GM18861 (cell line): Measurements from ENCODE around the gene MAP3K7CL.
"Not testable (repeated sequence)": the region's sequence is repeated elsewhere in the genome, so short reads cannot be mapped to it uniquely, and the experiment has no call there.

Experiments used
- ATAC-seq: cut with Tn5 transposase; IDR thresholded peaks from one replicate; pipeline ENCODE4 v1.9.1; 2021; ENCODE audit not compliant: unreplicated experiment

The MAP3K7CL gene

GRCh38 chr21:29133241-29133640 lies 2.8 kb downstream of the MAP3K7CL start:
- no peak for ATAC-seq

GRCh38 chr21:29133796-29134195 lies 3.4 kb downstream of the MAP3K7CL start:
- ATAC-seq = no peak

- ATAC-seq = no peak
Measured at GRCh38 chr21:29135481-29135880, 5.0 kb downstream of the MAP3K7CL start.

GRCh38 chr21:29136033-29136432 lies 5.6 kb downstream of the MAP3K7CL start:
- no peak for ATAC-seq

- no peak for ATAC-seq
Measured at GRCh38 chr21:29144736-29145353, 14.4 kb downstream of the MAP3K7CL start.

GRCh38 chr21:29145354-29145782 lies 14.9 kb downstream of the MAP3K7CL start:
- ATAC-seq = no peak

- ATAC-seq = no peak
Measured at GRCh38 chr21:29145852-29146453, 15.5 kb downstream of the MAP3K7CL start.

GRCh38 chr21:29146726-29147125 lies 16.3 kb downstream of the MAP3K7CL start:
- no peak for ATAC-seq

GRCh38 chr21:29148530-29148929 lies 18.1 kb downstream of the MAP3K7CL start:
- ATAC-seq = peak; percentile 57

GRCh38 chr21:29149808-29150425 lies 19.5 kb downstream of the MAP3K7CL start:
- no peak for ATAC-seq

- no peak for ATAC-seq
Measured at GRCh38 chr21:29151931-29152330, 21.5 kb downstream of the MAP3K7CL start.

- ATAC-seq = no peak
Measured at GRCh38 chr21:29152916-29153315, 22.5 kb downstream of the MAP3K7CL start.

GRCh38 chr21:29154270-29154669 lies 23.8 kb downstream of the MAP3K7CL start:
- no peak for ATAC-seq

GRCh38 chr21:29155118-29155932 lies 24.9 kb downstream of the MAP3K7CL start:
- no peak for ATAC-seq

- ATAC-seq = no peak
Measured at GRCh38 chr21:29155933-29156260, 25.5 kb downstream of the MAP3K7CL start.

- ATAC-seq = no peak
Measured at GRCh38 chr21:29157080-29157479, 26.6 kb downstream of the MAP3K7CL start.

GRCh38 chr21:29159842-29160241 lies 29.4 kb downstream of the MAP3K7CL start:
- no peak for ATAC-seq

GRCh38 chr21:29162825-29163224 lies 32.4 kb downstream of the MAP3K7CL start:
- not testable (repeated sequence) for ATAC-seq

- no peak for ATAC-seq
Measured at GRCh38 chr21:29163341-29164115, 33.1 kb downstream of the MAP3K7CL start.

GRCh38 chr21:29164323-29164942 lies 34.0 kb downstream of the MAP3K7CL start:
- no peak for ATAC-seq

- ATAC-seq = no peak
Measured at GRCh38 chr21:29166323-29166722, 35.9 kb downstream of the MAP3K7CL start.
